LNCAP (cell line): ENCODE data around the gene FAM20B.

Source experiments
- TF ChIP-seq, protein P1 (sequence below): fragments of 450-650 bp; IDR thresholded peaks from 2 replicates; pipeline ENCODE4 v1.5.1; 2017; ENCODE audit warnings: mild to moderate bottlenecking

FAM20B gene

GRCh38 chr1:179016706-179017382 is 8.8 kb upstream of the FAM20B start:
- TF ChIP-seq, protein P1, sequence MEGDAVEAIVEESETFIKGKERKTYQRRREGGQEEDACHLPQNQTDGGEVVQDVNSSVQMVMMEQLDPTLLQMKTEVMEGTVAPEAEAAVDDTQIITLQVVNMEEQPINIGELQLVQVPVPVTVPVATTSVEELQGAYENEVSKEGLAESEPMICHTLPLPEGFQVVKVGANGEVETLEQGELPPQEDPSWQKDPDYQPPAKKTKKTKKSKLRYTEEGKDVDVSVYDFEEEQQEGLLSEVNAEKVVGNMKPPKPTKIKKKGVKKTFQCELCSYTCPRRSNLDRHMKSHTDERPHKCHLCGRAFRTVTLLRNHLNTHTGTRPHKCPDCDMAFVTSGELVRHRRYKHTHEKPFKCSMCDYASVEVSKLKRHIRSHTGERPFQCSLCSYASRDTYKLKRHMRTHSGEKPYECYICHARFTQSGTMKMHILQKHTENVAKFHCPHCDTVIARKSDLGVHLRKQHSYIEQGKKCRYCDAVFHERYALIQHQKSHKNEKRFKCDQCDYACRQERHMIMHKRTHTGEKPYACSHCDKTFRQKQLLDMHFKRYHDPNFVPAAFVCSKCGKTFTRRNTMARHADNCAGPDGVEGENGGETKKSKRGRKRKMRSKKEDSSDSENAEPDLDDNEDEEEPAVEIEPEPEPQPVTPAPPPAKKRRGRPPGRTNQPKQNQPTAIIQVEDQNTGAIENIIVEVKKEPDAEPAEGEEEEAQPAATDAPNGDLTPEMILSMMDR, result no peak

DNA sequence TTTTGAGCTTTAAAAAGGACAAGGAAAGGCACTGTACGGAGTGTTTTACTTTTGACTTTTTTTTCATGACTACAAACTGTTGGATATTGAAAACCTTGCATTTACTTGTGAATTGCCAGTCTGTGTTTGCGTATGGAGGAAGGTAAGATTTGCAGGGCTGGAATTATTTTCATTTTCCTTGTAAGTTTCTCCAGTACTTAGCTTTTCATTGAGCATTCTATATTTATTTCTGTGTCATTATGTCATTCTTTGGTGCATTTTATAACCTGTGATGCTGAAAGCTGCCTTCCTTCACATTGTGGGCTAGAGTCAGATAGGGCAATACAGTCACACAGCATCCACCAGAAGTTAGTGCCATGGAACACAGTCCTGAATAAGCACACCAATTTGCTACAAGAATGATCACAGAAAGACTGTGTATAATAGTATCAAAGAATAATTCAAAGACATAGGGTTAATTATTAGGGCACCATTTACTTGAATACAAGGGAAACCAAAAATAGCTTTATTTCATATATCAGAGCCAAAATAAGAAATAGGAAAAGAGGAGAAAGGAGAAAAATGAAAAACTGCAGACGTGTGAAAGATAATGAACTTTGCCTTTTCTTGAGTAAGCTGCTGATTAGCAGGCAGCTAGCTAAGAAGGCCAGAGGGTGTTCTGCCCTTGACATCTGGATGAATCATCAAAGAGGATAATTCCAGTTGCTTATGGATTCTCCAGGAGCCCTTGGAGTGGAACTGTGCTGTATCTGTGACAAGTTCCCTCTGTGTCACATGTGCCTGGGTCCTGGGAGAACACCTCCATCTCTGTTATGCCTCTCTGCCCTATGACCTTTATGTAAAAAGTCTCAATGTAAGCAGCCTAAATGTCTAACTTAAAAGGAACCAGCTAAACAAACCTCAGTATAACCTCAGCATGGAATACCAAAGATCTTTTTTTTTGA is 8.0 kb upstream of the FAM20B start:
- TF ChIP-seq, protein P1, result no peak

DNA sequence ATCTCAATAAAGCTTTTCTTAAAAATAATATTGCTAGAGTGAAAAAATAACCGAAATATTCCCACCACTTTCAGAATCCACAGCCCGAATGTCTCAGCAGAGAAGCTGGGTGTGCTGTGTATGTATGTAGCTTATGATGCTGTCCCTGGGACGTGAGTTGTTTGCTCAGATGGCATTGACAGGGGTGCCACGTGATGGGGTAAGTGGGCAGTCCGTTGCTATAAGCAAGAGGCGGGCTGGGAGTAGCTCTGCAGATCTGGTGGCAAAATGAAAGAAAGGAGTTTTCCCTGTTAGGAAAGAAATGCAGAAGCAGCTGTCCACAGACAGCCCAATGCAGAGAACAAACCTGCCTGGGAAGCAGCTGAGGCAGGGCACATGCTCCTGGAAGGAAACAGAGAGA is 3.8 kb upstream of the FAM20B start:
- TF ChIP-seq, protein P1, result no peak

DNA sequence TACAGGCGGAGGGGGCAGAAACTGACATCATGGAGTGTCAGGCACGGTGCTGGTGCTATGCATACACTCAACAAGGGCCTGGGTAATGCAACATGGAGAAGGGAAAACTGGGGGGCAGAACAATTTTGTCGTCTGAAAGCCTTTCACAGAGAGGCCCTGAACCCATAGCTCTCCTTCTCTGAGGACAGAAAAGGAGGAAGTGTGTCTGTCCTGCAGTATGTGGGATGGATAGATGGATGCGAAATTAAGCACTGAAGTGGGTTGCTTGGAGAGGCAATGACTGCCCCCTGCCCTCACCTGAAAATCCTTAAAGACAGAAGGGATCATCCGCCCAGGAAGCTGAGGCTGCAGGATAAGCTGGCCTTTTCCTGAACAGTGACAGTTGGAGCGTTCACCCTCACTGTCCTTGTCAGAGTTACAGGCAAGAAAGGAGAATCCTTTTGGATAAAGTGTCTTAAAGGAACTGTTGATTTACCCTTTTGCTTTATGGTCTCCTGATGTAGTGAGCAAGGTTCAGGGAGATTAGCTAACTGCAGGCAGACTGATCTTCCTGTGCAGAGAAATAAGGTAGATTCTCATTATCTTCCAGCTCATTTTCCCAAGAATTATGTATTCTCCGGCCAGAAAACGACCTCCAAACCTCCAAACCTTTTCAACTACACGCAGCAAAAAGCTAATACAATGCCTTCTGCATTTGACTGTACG is 1.6 kb upstream of the FAM20B start:
- TF ChIP-seq, protein P1, result no peak

GRCh38 chr1:179025975-179026812 is 500 bp downstream of the FAM20B start:
- TF ChIP-seq, protein P1, result no peak

GRCh38 chr1:179026813-179027669 is 1.3 kb downstream of the FAM20B start:
- TF ChIP-seq, protein P1, result no peak
